HS-5 (cell line): ENCODE measurements around the gene PDE7B.

ENCODE experiments used
- DNase-seq: peaks from one replicate; pipeline ENCODE4 v3.0.0-alpha.2; 2012; ENCODE audit warnings: low read depth

Gene PDE7B

GRCh38 chr6:135987226-135987625 lies 135.7 kb downstream of the PDE7B start:
- no peak for DNase-seq

- no peak for DNase-seq
Measured at GRCh38 chr6:135990439-135990838, 138.9 kb downstream of the PDE7B start.

DNA sequence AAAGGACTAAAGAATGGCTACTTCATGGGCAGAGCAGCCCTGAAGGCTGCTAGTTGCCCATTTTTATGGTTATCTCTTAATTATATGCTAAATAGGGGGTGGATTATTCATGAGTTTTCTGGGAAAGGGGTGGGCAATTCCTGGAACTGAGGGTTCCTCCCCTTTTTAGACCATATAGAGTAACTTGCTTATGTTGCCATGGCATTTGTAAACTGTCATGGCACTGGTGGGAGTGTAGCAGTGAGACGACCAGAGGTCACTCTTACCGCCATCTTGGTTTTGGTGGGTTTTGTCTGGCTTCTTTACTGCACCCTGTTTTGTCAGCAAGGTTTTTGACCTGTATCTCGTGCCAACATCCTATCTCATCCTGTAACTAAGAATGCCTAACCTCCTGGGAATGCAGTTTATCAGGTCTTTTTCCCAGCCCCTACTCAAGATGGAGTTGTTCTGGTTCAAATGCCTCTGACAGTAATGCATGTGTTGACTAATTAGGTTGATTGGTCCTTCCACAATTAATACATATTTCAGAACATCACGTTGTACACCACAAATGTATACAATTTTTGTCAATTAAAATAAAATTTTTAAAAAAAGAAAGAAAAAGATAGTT lies 139.5 kb downstream of the PDE7B start:
- no peak for DNase-seq

- no peak for DNase-seq
Measured at GRCh38 chr6:135992739-135993138, 141.2 kb downstream of the PDE7B start.

DNA sequence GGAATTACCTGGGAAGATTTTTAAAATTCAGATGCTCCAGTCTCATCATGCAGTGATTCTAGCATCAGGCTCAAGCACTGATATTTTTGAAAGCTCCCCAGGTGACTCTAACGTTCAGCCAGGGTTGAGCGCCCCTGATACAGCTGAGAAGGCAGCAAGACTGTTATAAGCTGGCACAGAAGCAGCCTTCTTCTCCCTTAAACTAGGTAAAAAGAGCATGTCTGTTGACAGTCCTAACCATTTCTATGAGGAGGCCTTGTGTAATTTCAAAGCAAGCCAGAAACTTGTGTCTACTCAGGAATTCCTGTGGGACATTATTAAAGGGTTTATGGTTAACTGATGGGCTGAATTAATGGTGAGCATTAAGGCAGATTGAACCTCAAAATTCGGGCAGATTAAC lies 141.9 kb downstream of the PDE7B start:
- DNase-seq, result no peak

- peak; percentile 49 for DNase-seq
Measured at GRCh38 chr6:135994857-135995544, 143.5 kb downstream of the PDE7B start.

DNA sequence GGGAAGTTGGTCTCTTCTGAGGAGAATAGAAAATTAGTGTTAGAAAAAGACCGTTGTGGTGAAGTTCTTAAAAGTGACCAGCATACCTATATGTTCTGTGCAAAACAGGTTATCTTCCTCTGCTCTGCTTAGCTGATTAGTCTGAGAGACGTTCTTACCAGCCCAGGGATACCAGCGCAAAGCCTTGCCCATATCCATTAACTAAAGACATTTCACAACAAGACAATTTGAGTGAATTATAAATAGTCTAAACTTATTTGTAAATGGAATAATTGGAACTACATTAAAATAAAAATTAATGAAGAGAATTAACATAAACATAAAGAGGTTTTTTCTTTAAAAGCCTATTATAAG lies 144.0 kb downstream of the PDE7B start:
- DNase-seq, result no peak

DNA sequence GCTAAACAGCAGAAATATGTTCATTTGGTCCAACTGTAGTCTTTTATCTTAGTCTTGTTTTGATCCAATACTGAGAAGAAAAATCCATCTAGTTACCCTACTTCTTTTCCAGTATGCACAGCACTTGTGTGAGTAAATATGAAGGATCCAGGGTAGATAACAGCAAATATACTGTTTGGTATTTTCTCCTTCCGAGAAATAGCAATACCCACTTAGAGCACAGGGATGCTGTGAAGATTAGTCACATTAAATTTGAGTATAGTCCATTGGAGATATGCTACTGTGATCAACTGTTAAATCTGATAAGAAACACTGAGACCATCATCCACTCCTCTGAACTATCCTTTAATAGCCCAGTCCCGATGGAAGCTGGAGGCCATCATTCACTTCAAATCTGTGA lies 145.2 kb downstream of the PDE7B start:
- no peak for DNase-seq

DNA sequence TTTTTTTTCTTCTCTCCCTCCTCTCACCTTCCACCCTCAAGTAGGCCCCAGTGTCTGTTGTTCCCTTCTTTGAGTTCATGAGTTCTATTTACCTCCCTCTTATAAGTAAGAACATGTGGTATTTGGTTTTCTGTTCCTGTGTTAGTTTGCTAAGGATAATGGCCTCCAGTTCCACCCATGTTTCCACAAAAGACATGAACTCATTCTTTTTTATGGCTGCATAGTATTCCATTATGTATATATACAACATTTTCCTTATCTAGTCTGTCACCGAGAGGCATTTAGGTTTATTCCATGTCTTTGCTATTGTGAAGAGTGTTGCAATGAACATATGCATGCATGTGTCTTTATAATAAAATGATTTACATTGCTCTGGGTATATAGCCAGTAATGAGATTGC lies 147.9 kb downstream of the PDE7B start:
- DNase-seq, result no peak

- DNase-seq, result no peak
Measured at GRCh38 chr6:136007345-136007744, 155.8 kb downstream of the PDE7B start.

GRCh38 chr6:136011475-136011874 lies 160.0 kb downstream of the PDE7B start:
- DNase-seq, result no peak

GRCh38 chr6:136012198-136012887 lies 160.8 kb downstream of the PDE7B start:
- peak; percentile 81 for DNase-seq

DNA sequence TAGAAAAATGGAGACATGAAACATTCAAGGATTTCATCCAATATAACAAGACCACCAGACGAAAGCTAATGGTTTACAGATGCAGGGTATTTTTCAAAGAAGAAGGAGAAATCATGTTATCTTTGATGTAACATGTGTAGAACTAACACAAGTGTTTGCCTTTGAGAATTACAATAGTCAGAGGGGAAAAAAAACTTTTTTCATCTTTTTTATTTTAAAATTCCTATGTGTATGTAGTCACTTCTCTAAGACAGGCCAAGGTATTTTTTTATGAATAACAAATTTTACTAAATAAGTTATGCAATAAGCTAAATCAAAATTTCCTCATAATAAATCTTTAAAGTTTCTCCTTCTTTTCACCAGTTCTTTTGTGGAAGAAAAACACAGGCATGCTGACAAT lies 161.4 kb downstream of the PDE7B start:
- no peak for DNase-seq

DNA sequence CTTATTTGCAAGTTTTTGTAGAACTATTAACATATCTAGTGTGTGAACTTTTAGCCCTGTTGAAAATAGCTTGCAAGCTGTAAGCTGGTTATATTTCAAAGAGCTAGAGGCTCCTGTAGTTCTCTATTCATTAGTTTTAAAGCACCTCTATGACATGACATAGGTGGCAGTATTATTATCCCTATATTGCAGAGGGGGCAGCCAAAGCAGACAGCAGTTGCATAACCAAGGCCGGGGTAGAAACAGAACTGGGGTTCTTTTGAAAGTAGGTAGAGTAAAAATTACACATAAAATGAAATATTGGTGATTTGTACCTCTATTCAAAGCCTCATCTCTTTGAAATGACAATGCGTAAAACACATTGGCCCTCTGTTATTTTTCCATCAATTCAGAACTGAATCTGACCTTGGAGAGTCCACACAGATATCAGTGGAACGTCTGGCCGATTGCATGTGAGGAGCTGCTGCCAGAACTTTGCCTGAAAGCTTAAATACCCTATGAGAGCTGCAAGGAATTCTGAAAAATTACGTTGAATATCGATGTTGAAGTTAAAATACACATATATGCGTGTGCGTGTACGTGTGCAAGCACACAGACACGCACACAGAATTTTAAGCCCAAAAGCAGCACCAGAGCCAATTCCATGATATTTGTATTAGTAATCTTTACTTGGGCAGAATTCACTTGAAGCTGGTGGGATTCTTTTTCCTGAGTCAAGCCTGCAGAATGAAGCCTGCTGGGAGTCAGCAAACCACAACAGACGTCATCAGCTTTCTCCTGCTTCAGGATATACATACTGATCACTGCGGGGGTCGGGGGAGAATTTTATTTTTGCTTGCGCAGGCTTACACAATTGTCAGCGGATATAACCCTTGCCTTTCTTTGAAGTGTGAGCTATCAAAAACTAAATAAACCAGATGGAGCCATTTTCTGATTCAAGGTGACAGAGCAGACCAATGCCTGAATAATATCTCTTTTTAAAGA lies 163.2 kb downstream of the PDE7B start:
- peak; percentile 98 for DNase-seq

- DNase-seq, result no peak
Measured at GRCh38 chr6:136015531-136015930, 164.0 kb downstream of the PDE7B start.

DNA sequence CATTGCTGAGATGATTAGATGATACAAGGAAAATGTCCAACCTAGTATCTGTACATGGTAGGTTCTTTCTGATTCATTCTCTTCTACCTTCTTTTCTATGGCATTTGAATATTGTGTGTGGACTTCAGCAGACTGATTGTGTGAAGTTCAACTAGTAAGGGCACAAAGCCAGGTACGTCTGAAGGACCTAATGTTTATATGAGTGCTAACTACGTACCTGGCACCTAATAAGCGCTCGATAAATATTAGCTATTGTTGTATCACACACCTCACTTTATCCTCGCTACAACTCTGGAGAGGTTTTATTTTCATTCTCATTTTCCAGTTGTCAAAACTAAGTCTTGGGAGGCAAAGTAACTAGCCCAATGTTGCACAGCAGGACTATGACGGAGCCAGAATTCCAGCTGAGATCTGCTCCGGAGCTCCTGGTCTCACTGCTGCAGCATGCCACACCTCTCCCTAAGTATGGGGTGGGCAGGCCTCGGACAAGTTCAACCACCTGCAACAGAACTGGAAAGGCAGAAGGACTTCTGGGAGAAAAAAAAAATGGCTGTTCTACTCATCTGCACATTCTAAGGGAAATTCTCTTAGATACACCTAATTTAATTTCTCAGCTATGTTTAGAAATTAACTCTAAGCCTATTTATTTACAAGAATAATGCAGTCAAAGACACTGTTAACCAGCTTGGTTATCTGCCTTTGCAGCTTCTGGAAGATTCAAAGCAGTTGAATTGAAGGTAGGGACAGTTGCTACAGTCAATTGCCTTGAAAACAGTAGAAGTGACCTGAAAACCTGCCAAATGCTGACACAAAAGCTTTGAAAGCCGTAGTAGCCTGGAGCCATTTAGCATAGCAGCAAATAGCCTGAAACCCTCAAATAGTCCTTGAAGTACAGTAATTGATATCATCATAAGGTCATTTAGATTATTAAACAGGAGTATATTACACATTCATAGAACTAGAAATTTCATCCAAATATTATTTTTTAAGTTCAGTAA lies 165.0 kb downstream of the PDE7B start:
- no peak for DNase-seq

- DNase-seq, result no peak
Measured at GRCh38 chr6:136020691-136021090, 169.2 kb downstream of the PDE7B start.

- DNase-seq, result no peak
Measured at GRCh38 chr6:136022224-136022874, 170.8 kb downstream of the PDE7B start.

DNA sequence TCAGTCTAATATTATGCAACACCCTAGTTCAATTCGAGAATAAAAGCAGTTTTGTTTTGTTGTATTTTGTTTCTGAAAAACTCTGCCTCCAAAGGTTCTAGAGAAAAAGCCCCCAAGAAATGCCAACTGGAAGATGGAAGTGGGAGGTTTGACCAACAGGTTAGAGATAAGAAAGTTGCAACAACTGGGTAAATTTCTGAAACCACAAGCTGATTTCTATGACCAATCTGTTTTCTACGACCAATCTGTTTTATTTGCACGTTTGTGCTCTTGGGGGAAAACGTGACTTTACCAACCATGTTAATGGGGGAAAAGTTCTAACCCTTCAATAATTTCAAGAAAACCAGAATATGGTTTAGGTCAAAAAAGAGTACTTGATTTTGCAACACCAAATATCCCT lies 173.2 kb downstream of the PDE7B start:
- no peak for DNase-seq

- DNase-seq, result no peak
Measured at GRCh38 chr6:136025736-136026135, 174.2 kb downstream of the PDE7B start.

- DNase-seq, result no peak
Measured at GRCh38 chr6:136030131-136030530, 178.6 kb downstream of the PDE7B start.
